Measurements from ENCODE around the gene CHN2. TPM values are rescaled to one million over a fixed set of nuclear protein-coding genes. Genes with fewer than 3 reads are reported as not detected.

The CHN2 gene
- polyA plus RNA-seq, 1 donor, result 16.0 TPM

DNA sequence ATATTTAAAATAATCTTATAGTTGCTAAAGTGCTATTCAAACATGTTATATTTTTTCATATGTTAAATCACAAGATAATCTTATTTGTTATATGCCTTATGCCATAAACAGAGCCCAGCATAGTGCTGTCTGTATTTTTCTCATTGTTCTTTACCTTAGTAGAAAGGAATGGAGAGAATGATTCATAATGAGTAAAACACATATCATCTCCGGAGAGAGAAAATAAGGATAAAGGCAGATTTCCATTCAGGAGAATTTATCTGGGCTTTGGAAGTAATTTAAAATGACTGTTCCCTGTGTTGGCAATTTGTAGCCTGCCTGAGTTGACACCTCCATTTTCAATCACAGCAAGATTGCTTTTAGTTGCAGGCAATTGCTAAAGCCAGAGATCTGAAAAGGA lies 30.2 kb downstream of the CHN2 start:
- no peak for DNase-seq (ENCODE audit: low read depth)

GRCh38 chr7:29228289-29229011 lies 33.9 kb downstream of the CHN2 start:
- no peak for DNase-seq (ENCODE audit: low read depth)

- no peak for DNase-seq (ENCODE audit: low read depth)
These were observed 34.5 kb downstream of the CHN2 start for GRCh38 chr7:29229066-29229465.

- no peak for DNase-seq (ENCODE audit: low read depth)
These were observed 35.4 kb downstream of the CHN2 start for GRCh38 chr7:29229946-29230345.

- no peak for DNase-seq (ENCODE audit: low read depth)
These were observed 36.3 kb downstream of the CHN2 start for GRCh38 chr7:29230871-29231345.

DNA sequence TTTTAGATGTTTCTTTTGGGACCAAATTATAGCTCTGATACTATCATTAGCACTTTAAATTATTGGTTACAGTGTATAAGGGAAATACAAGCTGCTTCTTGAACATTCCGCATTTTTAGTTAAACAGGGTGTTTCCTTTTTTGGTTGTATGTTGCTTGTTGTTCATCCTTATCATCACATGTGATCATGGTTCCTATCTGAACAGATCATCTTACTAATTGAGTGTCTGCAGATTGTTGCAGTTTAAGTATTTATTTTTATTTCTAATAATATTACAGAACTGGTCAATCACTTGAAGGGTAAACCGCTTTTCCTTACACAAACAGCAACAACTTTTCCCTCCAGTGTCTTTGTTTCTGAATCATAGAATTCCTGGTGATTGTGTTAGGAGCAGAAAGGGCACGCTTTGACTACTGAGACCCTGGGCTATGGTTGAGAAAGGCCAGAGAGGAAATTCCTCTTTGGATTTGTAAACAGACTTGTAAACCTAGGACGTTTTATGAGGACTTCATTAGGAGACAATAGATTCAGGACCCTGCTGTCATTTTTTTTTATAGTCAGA lies 37.2 kb downstream of the CHN2 start:
- DNase-seq (ENCODE audit: low read depth), result no peak

DNA sequence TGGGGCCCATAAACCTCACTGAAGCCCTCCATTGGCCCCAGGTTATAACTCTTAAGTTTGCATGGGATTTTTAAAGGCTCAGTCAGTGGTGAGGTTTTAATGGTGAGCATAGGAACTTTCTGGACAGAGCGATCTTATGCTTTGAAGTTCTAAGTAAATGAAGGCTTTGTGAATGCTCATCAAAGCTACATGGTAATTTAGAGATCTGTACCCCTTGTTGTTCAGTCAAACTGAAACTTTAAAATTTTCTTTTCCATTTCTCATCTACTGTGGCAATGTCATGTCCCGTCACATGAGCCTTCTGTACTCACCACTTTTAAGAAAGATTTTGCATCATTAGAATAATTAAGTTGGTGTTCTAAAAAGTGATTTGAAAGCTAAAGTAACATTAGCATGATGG lies 39.9 kb downstream of the CHN2 start:
- no peak for DNase-seq (ENCODE audit: low read depth)

DNA sequence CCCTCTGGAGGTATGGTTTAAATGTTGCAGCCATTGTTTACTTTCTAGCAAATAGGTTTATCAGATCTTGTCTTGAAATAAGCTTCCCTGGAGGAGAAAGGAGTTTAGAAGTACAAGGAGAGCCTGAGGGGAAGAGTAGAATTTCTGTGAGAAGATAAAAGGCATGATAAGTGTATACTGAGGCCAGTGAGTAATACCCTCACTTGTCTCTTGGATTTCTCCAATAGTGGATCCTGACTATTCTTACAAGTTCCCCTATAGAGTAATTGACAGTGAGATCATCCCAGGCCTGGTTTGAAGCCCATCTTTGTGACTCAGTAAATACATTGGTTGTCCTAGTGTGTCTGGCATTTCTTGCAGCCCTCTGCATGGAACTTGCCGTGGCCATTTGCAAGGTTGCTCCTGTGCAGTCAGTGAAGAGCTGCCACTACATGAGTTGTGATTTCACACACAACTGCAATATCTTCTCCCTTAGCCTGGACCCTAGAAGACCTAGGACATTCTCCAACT lies 41.6 kb downstream of the CHN2 start:
- DNase-seq (ENCODE audit: low read depth), result no peak

DNA sequence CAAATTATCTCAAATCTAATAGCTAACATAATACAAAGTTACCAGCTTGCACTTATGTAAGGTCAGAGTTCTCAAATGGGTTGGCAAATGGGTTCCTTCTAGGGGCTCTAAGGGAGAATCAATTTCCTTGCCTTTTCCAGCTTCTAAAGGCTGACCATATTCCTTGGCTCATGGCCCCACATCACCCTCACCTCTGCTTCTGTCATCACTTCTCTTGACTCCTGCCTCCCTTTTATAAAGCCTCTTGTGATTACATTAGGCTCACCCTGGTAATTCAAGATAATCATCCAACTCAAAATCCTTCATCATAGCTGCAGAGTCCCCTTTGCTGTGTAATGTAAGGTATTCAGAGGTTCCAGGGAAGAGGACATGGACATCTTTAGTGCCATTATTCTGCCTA lies 42.1 kb downstream of the CHN2 start:
- DNase-seq (ENCODE audit: low read depth), result no peak

DNA sequence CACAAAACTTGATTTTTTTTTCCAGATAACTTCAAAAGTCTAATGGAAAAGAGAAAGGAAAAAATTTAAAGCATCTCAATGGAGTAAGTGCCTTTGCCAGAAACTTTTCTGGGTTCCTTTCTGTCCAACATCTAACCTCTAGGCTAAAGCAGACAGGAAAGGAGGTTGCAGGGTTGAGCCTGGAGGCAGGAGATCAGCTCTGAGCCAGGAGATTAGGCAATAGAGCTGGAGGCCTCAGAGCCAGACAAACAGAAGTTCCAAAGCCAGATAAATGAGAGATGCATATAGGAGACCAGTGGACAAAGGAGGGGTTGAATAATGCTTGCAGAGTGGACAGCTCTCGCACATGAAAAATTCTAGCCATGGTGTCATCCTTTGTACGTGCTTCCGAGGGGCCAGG lies 42.9 kb downstream of the CHN2 start:
- no peak for DNase-seq (ENCODE audit: low read depth)

DNA sequence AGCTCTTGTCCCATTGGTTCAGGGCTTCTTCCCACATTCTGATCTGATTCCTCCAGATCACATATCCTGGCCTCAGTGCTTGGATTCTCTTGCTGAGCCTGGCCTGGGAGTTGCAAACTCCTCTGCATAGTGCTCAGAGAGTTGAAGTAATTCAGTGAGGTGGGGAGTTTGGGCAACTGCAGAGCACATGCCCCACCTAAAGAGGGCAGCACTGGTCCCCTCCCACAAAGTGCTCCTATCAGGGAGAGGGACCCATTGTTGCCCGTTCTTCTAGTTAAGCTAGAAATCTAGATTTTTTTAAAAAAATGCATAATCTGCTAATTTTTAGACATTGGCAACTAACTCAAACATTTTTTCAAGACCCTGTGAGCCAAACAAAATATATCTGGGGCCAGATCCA lies 45.1 kb downstream of the CHN2 start:
- no peak for DNase-seq (ENCODE audit: low read depth)

DNA sequence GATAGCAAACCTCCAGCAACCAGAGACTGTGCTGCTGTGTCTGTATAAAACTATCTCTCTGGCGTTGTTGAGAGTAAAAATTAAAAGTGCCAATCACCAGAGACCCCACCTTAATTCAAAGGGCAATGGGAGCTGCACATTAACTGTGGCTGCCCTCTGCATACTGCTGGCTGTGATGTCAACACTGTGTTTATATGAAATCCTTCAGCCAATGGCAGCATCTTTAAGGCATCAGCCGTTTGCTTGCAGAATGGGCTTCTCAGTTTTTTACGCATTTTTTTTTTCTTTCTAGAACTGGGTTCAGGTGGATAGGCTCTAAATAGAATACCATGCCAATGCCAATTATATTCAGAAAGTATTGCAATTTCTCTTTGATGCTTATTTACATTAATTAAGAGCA lies 47.7 kb downstream of the CHN2 start:
- DNase-seq (ENCODE audit: low read depth), result no peak

DNA sequence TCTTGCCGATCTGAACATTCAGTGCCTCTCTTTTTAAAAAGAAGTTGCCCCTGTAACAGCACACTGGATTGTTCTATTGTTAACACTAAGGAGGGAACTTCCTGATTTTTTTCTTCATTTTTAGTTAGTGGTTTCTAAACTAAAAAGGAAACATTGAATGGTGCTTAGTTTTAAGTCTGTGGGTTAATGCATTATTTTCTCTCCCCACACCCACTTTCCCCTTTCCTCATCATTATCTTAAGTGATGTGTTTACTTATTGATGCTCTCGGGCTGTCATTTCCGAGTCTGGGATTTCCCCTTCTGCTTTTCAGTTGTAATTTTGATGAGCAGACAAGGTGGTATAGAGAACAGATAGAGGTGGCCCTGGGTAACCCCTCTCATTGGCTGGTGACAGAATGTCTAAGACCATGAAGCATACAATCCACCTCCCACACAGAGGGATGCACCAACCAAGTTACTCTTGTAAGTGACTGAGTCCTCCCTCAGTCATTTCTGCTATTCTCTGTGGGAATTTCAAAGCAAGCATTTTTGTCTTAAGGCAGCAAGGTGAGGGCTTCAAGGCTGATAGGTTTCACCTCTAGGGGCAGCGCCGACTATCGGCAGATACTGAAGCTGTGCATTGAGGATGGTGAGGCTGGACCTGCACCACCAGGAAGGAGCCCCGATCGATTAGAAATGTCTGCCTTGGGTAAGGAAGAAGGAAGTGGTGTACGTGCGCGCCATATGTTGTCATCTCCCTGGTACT lies 49.5 kb downstream of the CHN2 start:
- no peak for DNase-seq (ENCODE audit: low read depth)

GRCh38 chr7:29247224-29247962 lies 52.8 kb downstream of the CHN2 start:
- no peak for DNase-seq (ENCODE audit: low read depth)

- DNase-seq (ENCODE audit: low read depth), result no peak
These were observed 53.3 kb downstream of the CHN2 start for GRCh38 chr7:29247963-29248236.

GRCh38 chr7:29248713-29249382 lies 54.3 kb downstream of the CHN2 start:
- DNase-seq (ENCODE audit: low read depth), result no peak

DNA sequence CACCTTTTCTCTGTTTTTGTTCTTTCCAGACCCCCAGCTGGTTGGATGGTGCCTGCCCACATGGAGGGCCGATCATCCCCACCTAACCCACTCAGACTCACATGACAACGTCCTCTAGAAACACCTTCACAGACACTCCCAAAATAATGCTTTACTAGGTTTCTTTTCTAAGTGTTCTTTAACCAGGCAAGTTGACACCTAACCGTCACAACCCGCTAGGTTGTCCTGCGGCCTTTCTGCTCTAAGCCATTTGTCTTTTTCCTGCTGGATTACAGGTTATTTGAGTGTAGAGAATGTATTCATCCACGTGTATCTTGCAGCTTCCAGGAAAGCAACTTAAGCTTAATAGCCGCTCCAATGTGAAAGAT lies 54.8 kb downstream of the CHN2 start:
- DNase-seq (ENCODE audit: low read depth), result no peak

DNA sequence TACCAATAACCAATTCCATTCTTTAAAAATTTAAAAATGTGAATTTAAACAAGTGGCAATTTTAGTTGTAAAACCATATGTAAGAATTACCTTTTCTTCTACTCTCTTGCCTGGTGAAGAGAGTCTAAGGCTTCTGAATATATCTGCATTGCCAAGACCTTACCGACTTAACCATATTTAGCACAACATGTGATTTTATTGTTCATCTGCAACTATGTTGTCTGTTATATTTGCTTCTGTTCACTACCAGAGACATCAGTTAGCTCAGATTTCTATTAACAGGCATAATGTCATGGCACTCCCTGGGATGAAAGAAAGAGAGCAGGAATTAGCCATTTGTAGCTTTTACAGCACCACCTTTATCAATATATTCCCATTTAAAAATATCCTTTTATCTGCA lies 55.3 kb downstream of the CHN2 start:
- DNase-seq (ENCODE audit: low read depth), result no peak

GRCh38 chr7:29253225-29253624 lies 58.6 kb downstream of the CHN2 start:
- no peak for DNase-seq (ENCODE audit: low read depth)

GRCh38 chr7:29254591-29254990 lies 60.0 kb downstream of the CHN2 start:
- DNase-seq (ENCODE audit: low read depth), result no peak

- DNase-seq (ENCODE audit: low read depth), result no peak
These were observed 60.8 kb downstream of the CHN2 start for GRCh38 chr7:29255199-29255878.
